OCI-LY3 (cell line): ENCODE measurements around the gene LRFN4.

Experiments
- H2AFZ ChIP-seq: fragments of 200-600, 300-600 bp; shearing (Covaris generic); 2 replicates; pipeline ENCODE4 v1.6.0; 2014; ENCODE audit warnings: antibody characterized with exemption, low read depth, low read length
- H3K27ac ChIP-seq: fragments of 200-600, 300-600 bp; sonication (generic); 2 replicates; pipeline ENCODE4 v1.5.1; 2014; ENCODE audit warnings: mild to moderate bottlenecking, low read length, moderate library complexity, mixed read lengths
- H3K27me3 ChIP-seq: fragments of 200-600, 300-600 bp; sonication (generic); 2 replicates; pipeline ENCODE4 v1.6.1; 2014; ENCODE audit warnings: low read depth, low read length, mixed read lengths
- H3K36me3 ChIP-seq: fragments of 200-600, 300-600 bp; sonication (generic); replicated peaks from 2 replicates; pipeline ENCODE3; 2014; ENCODE audit warnings: low read depth, low read length, mixed read lengths
- H3K4me1 ChIP-seq: fragments of 300-600, 200-600 bp; sonication (generic); 2 replicates; pipeline ENCODE4 v1.6.1; 2014; ENCODE audit warnings: low read length, mixed read lengths
- H3K4me2 ChIP-seq: fragments of 200-600, 300-600 bp; sonication (generic); 2 replicates; pipeline ENCODE4 v1.6.1; 2014; ENCODE audit warnings: low read length, mixed read lengths
- H3K4me3 ChIP-seq: fragments of 300-600, 200-600 bp; sonication (generic); 2 replicates; pipeline ENCODE4 v1.5.1; 2014; ENCODE audit warnings: antibody characterized with exemption, mild to moderate bottlenecking, low read length, moderate library complexity
- H3K79me2 ChIP-seq: fragments of 300-600, 200-600 bp; shearing (Covaris generic); 2 replicates; pipeline ENCODE4 v1.6.1; 2014; ENCODE audit warnings: mild to moderate bottlenecking, low read length, mixed read lengths
- H3K9ac ChIP-seq: fragments of 300-600, 200-600 bp; shearing (Covaris generic); 2 replicates; pipeline ENCODE4 v1.6.0; 2014; ENCODE audit warnings: mild to moderate bottlenecking, low read length, moderate library complexity
- H3K9me3 ChIP-seq: fragments of 200-600, 300-600 bp; shearing (Covaris generic); 2 replicates; pipeline ENCODE4 v1.6.1; 2014; ENCODE audit warnings: low read length, mixed read lengths; ENCODE audit not compliant: insufficient read depth
- H4K20me1 ChIP-seq: fragments of 200-600, 300-600 bp; sonication (generic); 2 replicates; pipeline ENCODE4 v1.6.1; 2016; ENCODE audit warnings: low read length, mixed read lengths; ENCODE audit not compliant: insufficient read depth
- CTCF ChIP-seq: fragments of 200-600, 300-600 bp; sonication (generic); IDR thresholded peaks from 2 replicates; pipeline ENCODE4 v1.5.1; 2014; ENCODE audit warnings: antibody characterized with exemption, low read length, low read depth
- EZH2phosphoT487 ChIP-seq: fragments of 200-600 bp; shearing (Covaris generic); IDR thresholded peaks from 2 replicates; pipeline ENCODE4 v1.6.1; 2018; ENCODE audit warnings: antibody characterized with exemption, mixed run types, low read depth

Gene LRFN4

GRCh38 chr11:66907751-66908630 lies 51.1 kb downstream of the LRFN4 start:
- Histone ChIP-seq H3K4me2 (no peak overlapping the region), H4K20me1 (no peaks in the 10 kb centered on the region), H3K27me3 (peaks cover 6% of the 10 kb centered on the region; the same call in 1 of the 2 replicates), H2AFZ (no peak overlapping the region), H3K4me3 (no peak overlapping the region), H3K36me3 (no peaks in the 10 kb centered on the region), H3K4me1 (peaks cover 18% of the 10 kb centered on the region), H3K79me2 (no peaks in the 10 kb centered on the region), H3K9ac (no peak overlapping the region), H3K27ac (no peak overlapping the region), H3K9me3 (no peaks in the 10 kb centered on the region)
- TF ChIP-seq EZH2phosphoT487 (no peak), CTCF (no peak)

- H3K4me1 ChIP-seq = peaks cover 10% of the 10 kb centered on the region
- no peaks in the 10 kb centered on the region for H3K9me3 ChIP-seq
- no peak overlapping the region for H2AFZ ChIP-seq
- no peaks in the 10 kb centered on the region for H3K79me2 ChIP-seq
- no peak overlapping the region for H3K4me2 ChIP-seq
- peaks cover 6% of the 10 kb centered on the region; the same call in 1 of the 2 replicates for H3K27me3 ChIP-seq
- no peaks in the 10 kb centered on the region for H3K36me3 ChIP-seq
- H3K27ac ChIP-seq = no peak overlapping the region
- no peak for TF ChIP-seq CTCF
- no peak for TF ChIP-seq EZH2phosphoT487
- no peak overlapping the region for H3K4me3 ChIP-seq
- no peak overlapping the region for H3K9ac ChIP-seq
- H4K20me1 ChIP-seq = no peaks in the 10 kb centered on the region
Measured at GRCh38 chr11:66909181-66909580, 52.3 kb downstream of the LRFN4 start.

GRCh38 chr11:66910016-66910415 lies 53.2 kb downstream of the LRFN4 start:
- H3K27me3 ChIP-seq = peaks cover 6% of the 10 kb centered on the region; the same call in 1 of the 2 replicates
- H3K27ac ChIP-seq = no peak overlapping the region
- H3K79me2 ChIP-seq = no peaks in the 10 kb centered on the region
- peaks cover 1% of the 10 kb centered on the region for H3K4me1 ChIP-seq
- H3K4me2 ChIP-seq = no peak overlapping the region
- H3K4me3 ChIP-seq = no peak overlapping the region
- H3K9ac ChIP-seq = no peak overlapping the region
- no peak overlapping the region for H2AFZ ChIP-seq
- TF ChIP-seq CTCF = no peak
- no peaks in the 10 kb centered on the region for H3K9me3 ChIP-seq
- H4K20me1 ChIP-seq = no peaks in the 10 kb centered on the region
- no peaks in the 10 kb centered on the region for H3K36me3 ChIP-seq
